ENCODE measurements around the gene LHX5.

The LHX5 gene

DNA sequence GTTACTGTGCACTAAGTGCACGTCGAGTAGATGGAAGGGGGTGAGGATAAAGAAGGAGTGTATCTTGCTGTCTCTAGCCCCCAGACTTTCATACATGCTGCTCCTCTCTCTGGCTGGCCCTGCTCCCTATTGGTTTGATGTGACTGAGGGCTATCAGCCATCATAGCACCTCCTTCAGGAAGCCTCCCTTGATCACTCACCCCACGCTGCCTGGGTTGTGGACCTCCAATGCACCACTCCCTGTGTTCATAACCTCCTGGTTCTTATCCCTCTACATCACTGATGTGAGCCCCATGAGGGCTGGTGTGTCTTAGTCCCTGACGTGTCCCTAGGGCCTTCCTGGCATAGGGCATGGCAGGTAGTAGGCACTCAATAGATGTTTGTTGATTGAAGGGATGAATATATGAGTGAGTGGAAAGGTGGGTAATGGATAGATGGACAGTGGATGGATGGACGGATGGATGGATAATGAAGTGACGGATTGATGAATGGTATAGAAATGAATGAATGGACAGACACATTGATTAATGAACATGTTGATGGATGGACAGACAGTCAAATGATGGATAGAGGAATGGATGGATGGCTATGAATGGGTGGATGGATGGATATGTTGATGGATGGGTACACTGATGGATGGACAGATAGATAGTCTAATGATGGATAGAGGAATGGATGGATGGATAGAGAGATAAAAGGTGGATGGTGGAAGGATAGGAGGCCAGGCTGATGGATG lies 34.5 kb downstream of the LHX5 start:
- FAIRE-seq (no peak), DNase-seq (ENCODE audit: insufficient read length, low spot score) (no peak)
- TF ChIP-seq POLR2A (IDR thresholded peaks at IDR 0.05; ENCODE audit: low read depth, low read length) (no peak), POLR2AphosphoS5 (IDR thresholded peaks at IDR 0.05; ENCODE audit: low read depth, low read length) (no peak), POU2F2 (IDR thresholded peaks at IDR 0.05; ENCODE audit: low read depth, low read length) (no peak)

DNA sequence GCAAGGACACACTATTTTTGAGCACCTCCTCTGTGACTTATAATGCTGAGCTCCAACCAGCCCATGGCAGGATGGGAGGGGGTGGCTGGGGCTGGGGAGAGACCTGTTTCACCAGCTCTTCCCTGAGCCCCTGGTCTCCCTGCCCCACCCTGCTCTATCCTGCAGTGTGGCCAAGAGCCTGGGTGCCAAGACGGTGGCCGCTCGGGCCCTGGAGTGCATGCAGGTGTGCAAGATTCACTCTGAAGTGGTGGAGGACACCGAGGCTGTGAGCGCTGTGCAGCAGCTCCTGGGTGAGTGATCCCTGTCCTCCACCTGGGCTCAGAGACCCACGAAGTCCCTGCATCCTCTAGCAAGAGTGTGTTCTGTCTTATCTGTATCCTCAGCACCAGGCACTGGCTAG lies 35.1 kb downstream of the LHX5 start:
- FAIRE-seq = no peak
- no peak for DNase-seq (ENCODE audit: insufficient read length, low spot score)
- no peak for TF ChIP-seq POLR2AphosphoS5 (IDR thresholded peaks at IDR 0.05; ENCODE audit: low read depth, low read length)
- TF ChIP-seq POU2F2 (IDR thresholded peaks at IDR 0.05; ENCODE audit: low read depth, low read length) = no peak
- TF ChIP-seq POLR2A (IDR thresholded peaks at IDR 0.05; ENCODE audit: low read depth, low read length) = no peak
- TF ChIP-seq PAX5 (IDR thresholded peaks at IDR 0.05; ENCODE audit: insufficient read depth, low read length, severe bottlenecking) = no peak
- TF ChIP-seq SPI1 (IDR thresholded peaks at IDR 0.05; ENCODE audit: low read depth, low read length) = no peak
- TF ChIP-seq TAF1 (IDR thresholded peaks at IDR 0.05; ENCODE audit: low read depth, low read length) = no peak

DNA sequence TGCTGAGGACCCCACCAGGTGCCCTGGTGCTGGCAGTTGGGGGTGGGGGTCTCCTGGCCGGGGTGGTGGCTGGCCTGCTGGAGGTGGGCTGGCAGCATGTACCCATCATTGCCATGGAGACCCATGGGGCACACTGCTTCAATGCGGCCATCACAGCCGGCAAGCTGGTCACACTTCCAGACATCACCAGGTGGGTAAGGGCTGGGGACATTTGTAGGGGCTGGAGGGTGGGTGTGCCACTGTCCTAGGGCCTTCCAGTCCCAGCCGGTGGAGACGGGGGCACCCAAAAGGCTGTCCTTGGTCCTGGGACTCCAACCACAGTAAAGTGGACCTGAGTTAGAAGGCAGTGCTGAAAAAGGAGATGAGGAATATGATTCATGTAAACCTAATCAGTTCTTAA lies 36.3 kb downstream of the LHX5 start:
- no peak for FAIRE-seq
- TF ChIP-seq TAF1 (IDR thresholded peaks at IDR 0.05; ENCODE audit: low read depth, low read length) (no peak), POLR2AphosphoS5 (IDR thresholded peaks at IDR 0.05; ENCODE audit: low read depth, low read length) (no peak), PAX5 (IDR thresholded peaks at IDR 0.05; ENCODE audit: insufficient read depth, low read length, severe bottlenecking) (no peak), POLR2A (IDR thresholded peaks at IDR 0.05; ENCODE audit: low read depth, low read length) (no peak), SPI1 (IDR thresholded peaks at IDR 0.05; ENCODE audit: low read depth, low read length) (no peak), POU2F2 (IDR thresholded peaks at IDR 0.05; ENCODE audit: low read depth, low read length) (no peak)
- no peak for DNase-seq (ENCODE audit: insufficient read length, low spot score)

DNA sequence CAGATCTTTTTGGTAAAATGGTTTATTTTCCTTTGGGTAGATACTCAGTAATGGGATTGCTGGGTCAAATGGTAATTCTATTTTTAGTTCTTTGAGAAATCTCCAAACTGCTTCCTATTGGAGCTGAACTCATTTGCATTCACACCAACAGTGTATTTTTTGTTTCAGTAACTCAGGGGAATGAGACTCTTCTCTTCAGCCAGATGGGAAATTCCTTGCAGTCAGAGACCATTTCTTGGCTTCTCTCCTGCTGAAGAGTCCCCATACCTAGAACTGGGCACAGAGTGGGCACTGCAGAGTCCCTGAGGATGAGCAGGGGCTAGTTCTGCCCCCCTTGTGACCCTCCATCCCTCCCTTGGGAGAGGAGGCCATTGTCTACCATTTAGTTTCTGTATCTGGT lies 38.7 kb downstream of the LHX5 start:
- TF ChIP-seq PAX5 (IDR thresholded peaks at IDR 0.05; ENCODE audit: insufficient read depth, low read length, severe bottlenecking) (no peak), POU2F2 (IDR thresholded peaks at IDR 0.05; ENCODE audit: low read depth, low read length) (no peak), POLR2AphosphoS5 (IDR thresholded peaks at IDR 0.05; ENCODE audit: low read depth, low read length) (no peak), SPI1 (IDR thresholded peaks at IDR 0.05; ENCODE audit: low read depth, low read length) (no peak), TAF1 (IDR thresholded peaks at IDR 0.05; ENCODE audit: low read depth, low read length) (no peak), POLR2A (IDR thresholded peaks at IDR 0.05; ENCODE audit: low read depth, low read length) (no peak)
- FAIRE-seq (no peak), DNase-seq (ENCODE audit: insufficient read length, low spot score) (no peak)

DNA sequence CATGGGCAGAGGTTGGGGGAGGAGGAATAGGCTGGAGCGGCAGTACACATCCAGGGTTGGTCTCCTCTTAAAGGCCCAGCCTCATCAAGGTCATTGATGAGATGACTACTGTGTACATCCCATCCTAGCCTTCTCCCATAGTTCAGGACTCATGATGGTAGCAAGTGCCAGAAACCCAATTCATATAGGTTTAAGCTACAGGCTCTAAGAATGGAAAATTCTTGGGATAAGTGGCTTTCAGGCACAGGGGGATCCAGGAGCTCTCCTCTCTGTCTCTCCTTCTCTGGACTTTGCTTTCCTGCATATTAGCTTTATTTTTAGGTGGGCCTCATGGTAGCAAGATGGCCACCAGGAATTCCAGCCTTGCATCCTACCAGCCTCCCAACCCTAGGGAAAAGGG lies 43.2 kb downstream of the LHX5 start:
- FAIRE-seq = no peak
- TF ChIP-seq SPI1 (IDR thresholded peaks at IDR 0.05; ENCODE audit: low read depth, low read length) = no peak
- TF ChIP-seq TAF1 (IDR thresholded peaks at IDR 0.05; ENCODE audit: low read depth, low read length) = no peak
- no peak for TF ChIP-seq POLR2A (IDR thresholded peaks at IDR 0.05; ENCODE audit: low read depth, low read length)
- no peak for DNase-seq (ENCODE audit: insufficient read length, low spot score)

DNA sequence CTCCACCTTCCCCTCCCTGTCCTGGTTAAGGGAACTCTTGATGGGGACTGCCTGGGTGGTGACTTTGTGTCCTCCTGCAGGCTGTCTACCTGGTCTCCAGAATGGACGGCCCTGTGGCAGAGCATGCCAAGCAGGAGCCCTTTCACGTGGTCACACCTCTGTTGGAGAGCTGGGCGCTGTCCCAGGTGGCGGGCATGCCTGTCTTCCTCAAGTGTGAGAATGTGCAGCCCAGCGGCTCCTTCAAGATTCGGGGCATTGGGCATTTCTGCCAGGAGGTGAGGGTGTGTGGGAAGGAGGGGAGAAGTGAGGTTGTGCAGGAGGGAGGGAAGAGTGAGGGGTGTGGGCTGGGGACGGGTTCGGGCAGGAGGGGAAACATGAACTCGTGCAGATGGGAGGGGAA lies 43.8 kb downstream of the LHX5 start:
- TF ChIP-seq TAF1 (IDR thresholded peaks at IDR 0.05; ENCODE audit: low read depth, low read length) (no peak), PAX5 (IDR thresholded peaks at IDR 0.05; ENCODE audit: insufficient read depth, low read length, severe bottlenecking) (no peak), POLR2AphosphoS5 (IDR thresholded peaks at IDR 0.05; ENCODE audit: low read depth, low read length) (no peak), SPI1 (IDR thresholded peaks at IDR 0.05; ENCODE audit: low read depth, low read length) (no peak), POLR2A (IDR thresholded peaks at IDR 0.05; ENCODE audit: low read depth, low read length) (no peak), POU2F2 (IDR thresholded peaks at IDR 0.05; ENCODE audit: low read depth, low read length) (no peak)
- FAIRE-seq = no peak
- DNase-seq (ENCODE audit: insufficient read length, low spot score) = no peak

DNA sequence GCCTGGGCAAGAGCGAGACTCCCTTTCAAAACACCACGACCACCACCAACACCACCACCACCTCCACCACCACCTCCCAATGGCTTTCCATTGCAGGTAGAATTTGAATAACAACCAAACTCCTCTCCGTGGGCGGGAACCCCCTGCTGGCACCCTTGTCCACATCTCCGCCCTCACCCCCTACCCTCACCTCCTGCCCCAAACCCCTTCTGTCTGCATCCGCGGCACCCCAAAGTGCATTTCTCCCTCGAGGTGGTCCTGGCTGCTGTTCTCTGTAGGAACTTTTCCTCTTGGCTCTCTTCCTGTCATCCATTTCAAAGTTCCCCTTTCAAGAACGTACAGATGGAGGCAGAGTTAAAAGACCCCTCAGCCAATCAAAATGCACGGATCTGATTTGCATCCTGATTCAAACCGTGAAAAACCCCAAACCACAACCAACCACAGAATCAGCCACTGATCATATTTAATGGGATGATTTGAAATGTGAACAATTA lies 45.7 kb downstream of the LHX5 start:
- no peak for TF ChIP-seq POLR2A (IDR thresholded peaks at IDR 0.05; ENCODE audit: low read depth, low read length)
- DNase-seq (ENCODE audit: insufficient read length, low spot score) (no peak), FAIRE-seq (peak; percentile 5)

DNA sequence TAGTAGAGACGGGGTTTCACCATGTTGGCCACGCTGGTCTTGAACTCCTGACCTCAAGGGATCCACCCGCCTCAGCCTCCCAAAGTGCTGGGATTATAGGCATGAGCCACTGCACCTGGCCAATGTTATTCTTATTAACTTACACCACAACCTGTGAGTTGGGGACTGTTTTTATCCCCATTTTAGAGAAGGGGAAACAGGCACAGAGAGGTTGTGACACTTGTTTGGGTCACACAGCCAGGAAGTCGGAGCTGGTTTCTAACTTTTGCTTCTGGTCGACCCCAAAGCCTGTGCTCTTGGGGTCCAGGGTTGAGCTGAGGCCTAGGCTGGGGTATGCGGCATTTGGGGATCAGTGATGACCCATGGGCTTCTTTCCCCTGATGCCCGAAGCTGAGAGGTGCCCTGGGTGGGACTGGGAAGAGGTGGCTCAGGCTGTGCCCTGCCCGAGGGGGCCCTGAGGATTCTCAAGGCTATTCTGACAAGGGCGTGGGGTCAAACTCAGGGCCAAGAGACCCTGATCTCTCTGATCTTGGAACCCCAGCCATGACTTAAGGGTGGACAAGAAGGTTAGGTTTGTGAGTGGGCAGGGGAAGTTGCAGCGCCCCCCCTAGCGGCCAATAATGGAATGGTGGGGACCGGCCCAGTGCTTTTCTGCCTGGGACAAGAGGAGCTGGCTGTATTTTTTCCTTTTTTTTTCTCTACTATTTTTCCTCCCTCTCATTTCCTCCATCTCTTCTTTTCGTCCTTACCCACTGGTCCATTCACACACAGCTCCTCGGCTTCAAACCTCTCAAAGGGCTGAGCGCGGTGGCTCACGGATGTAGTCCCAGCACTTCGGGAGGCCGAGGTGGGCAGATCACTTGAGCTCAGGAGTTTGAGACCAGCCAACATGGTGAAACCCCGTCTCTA lies 46.5 kb downstream of the LHX5 start:
- TF ChIP-seq PAX5 (IDR thresholded peaks at IDR 0.05; ENCODE audit: insufficient read depth, low read length, severe bottlenecking) (no peak), POLR2AphosphoS5 (IDR thresholded peaks at IDR 0.05; ENCODE audit: low read depth, low read length) (no peak), SPI1 (IDR thresholded peaks at IDR 0.05; ENCODE audit: low read depth, low read length) (no peak), POLR2A (IDR thresholded peaks at IDR 0.05; ENCODE audit: low read depth, low read length) (no peak), TAF1 (IDR thresholded peaks at IDR 0.05; ENCODE audit: low read depth, low read length) (no peak), POU2F2 (IDR thresholded peaks at IDR 0.05; ENCODE audit: low read depth, low read length) (no peak)
- DNase-seq (ENCODE audit: insufficient read length, low spot score) (no peak), FAIRE-seq (no peak)

DNA sequence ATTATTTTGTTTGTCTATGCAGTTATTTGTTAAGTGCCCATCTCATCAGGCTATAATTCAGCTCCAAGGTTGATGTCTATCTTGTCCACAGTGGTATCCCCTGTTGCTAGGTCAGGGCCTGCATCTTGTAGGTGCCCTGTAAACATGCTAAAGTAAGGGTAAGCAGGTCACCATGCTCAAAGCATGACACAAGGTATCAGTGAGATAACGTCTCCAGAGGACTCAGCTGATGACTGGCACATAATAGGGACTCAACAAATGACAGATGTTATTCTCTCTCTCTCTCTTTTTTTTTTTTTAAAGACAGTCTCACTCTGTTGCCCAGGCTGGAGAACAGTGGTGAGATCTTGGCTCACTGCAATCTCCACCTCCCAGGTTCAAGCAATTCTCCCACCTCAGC lies 47.2 kb downstream of the LHX5 start:
- no peak for TF ChIP-seq POLR2AphosphoS5 (IDR thresholded peaks at IDR 0.05; ENCODE audit: low read depth, low read length)
- no peak for TF ChIP-seq TAF1 (IDR thresholded peaks at IDR 0.05; ENCODE audit: low read depth, low read length)
- TF ChIP-seq POU2F2 (IDR thresholded peaks at IDR 0.05; ENCODE audit: low read depth, low read length) = no peak
- no peak for TF ChIP-seq SPI1 (IDR thresholded peaks at IDR 0.05; ENCODE audit: low read depth, low read length)
- no peak for TF ChIP-seq PAX5 (IDR thresholded peaks at IDR 0.05; ENCODE audit: insufficient read depth, low read length, severe bottlenecking)
- TF ChIP-seq POLR2A (IDR thresholded peaks at IDR 0.05; ENCODE audit: low read depth, low read length) = no peak
- no peak for FAIRE-seq
- no peak for DNase-seq (ENCODE audit: insufficient read length, low spot score)

Measured in GM12891 (cell line).